Endothelial cell of umbilical vein (primary cell): Measurements from ENCODE around the gene RMDN3.

Experiments
- CTCF ChIP-seq, 2 donors: IDR thresholded peaks; 1 replicate in 1 of 2; 2 replicates in 1 of 2; pipeline ENCODE4 v1.5.1; 2011; ENCODE audit warnings: low read length in 2 of 2, mild to moderate bottlenecking in 2 of 2, moderate library complexity in 2 of 2, control low read depth in 1 of 2, inconsistent platforms in 1 of 2, low read depth in 1 of 2; ENCODE audit not compliant: insufficient read depth in 1 of 2; ENCODE audit errors: extremely low read depth in 1 of 2
- EZH2 ChIP-seq: IDR thresholded peaks from 2 replicates; pipeline ENCODE4 v1.6.1; 2012; ENCODE audit warnings: borderline replicate concordance, low read depth, mild to moderate bottlenecking, moderate library complexity, low read length, inconsistent platforms; ENCODE audit not compliant: severe bottlenecking
- FOS ChIP-seq: IDR thresholded peaks from 2 replicates; pipeline ENCODE4 v1.6.1; 2011; ENCODE audit warnings: mild to moderate bottlenecking, low read length, moderate library complexity, borderline replicate concordance; ENCODE audit not compliant: insufficient read depth
- GATA2 ChIP-seq: IDR thresholded peaks from 2 replicates; pipeline ENCODE4 v1.7.0; 2011; ENCODE audit warnings: low read depth, mild to moderate bottlenecking, moderate library complexity, mixed read lengths, low read length; ENCODE audit not compliant: insufficient read length, insufficient read depth
- JUN ChIP-seq: IDR thresholded peaks from 2 replicates; pipeline ENCODE4 v1.6.1; 2011; ENCODE audit warnings: borderline replicate concordance, low read depth; ENCODE audit not compliant: insufficient read length, insufficient read depth
- MAX ChIP-seq: IDR thresholded peaks from 2 replicates; pipeline ENCODE4 v1.6.1; 2011; ENCODE audit not compliant: insufficient read depth, insufficient read length
- MYC ChIP-seq: IDR thresholded peaks from one replicate; pipeline ENCODE4 v1.6.1; 2011; ENCODE audit warnings: mild to moderate bottlenecking, low read depth, low read length
- POLR2A ChIP-seq: IDR thresholded peaks from 2 replicates; pipeline ENCODE4 v1.6.1; 2012; ENCODE audit warnings: low read depth, mild to moderate bottlenecking, control low read depth, low read length
- POLR2AphosphoS5 ChIP-seq: IDR thresholded peaks from 2 replicates; pipeline ENCODE4 v1.6.1; 2012; ENCODE audit warnings: low read depth, mild to moderate bottlenecking, control low read depth, low read length, moderate library complexity; ENCODE audit not compliant: insufficient read depth

- TF ChIP-seq CTCF (IDR thresholded peaks at IDR 0.05; ENCODE audit: extremely low read depth in 1 of 2, insufficient read depth in 1 of 2, low read depth in 1 of 2, low read length in 2 of 2) (no peak), FOS (no peak), MAX (no peak), POLR2A (no peak), POLR2AphosphoS5 (no peak), EZH2 (no peak), GATA2 (no peak), JUN (no peak), MYC (no peak)
Observed at GRCh38 chr15:40776537-40777141, 21.6 kb upstream of the RMDN3 start.
